Activated CD4-positive, alpha-beta T cell treated with anti-CD3 and anti-CD28 coated beads, Interleukin-2, Interleukin-6, amounts not matched to agents 100 ng/mL and 50 ng/mL, durations not matched to agents 16 hours and 8 hours (primary cell): ENCODE measurements around the gene LRRC23.
"Not testable (repeated sequence)": the region's sequence is repeated elsewhere in the genome, so short reads cannot be mapped to it uniquely, and the experiment has no call there.

Source experiments
- DNase-seq: peaks from one replicate; pipeline ENCODE4 v3.0.0-alpha.2; 2020

LRRC23 gene, protein sequence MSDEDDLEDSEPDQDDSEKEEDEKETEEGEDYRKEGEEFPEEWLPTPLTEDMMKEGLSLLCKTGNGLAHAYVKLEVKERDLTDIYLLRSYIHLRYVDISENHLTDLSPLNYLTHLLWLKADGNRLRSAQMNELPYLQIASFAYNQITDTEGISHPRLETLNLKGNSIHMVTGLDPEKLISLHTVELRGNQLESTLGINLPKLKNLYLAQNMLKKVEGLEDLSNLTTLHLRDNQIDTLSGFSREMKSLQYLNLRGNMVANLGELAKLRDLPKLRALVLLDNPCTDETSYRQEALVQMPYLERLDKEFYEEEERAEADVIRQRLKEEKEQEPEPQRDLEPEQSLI

GRCh38 chr12:6904280-6905276, at the start of gene LRRC23:
TSS of gene LRRC23 (plus strand) at chr12:6904822. CDS start at chr12:6905634, 812 bp downstream.
- DNase-seq: peak; percentile 99

- DNase-seq: no peak
Measured at GRCh38 chr12:6855322-6855721, 49.3 kb upstream of the LRRC23 start.

DNA sequence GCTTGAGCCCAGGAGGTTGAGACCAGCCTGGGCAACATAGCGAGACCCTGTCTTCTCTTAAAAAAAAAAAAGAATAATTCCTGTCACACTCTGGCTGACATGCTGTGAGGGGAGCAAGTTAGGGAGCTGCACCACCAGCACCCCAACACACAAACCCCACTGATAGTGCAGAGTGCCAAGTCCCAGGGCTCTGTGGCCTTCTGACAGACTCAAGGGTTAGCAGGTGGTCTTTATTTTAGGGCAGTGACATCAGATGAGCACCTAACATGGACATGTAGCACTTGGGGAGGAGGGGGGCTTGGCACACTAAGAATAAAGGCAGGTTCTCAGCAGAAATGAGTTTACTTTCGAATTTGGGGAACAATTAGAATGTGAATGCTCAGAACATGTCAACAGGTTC, 45.8 kb upstream of the LRRC23 start:
- DNase-seq: no peak

GRCh38 chr12:6860116-6860515, 44.5 kb upstream of the LRRC23 start:
- no peak for DNase-seq

DNA sequence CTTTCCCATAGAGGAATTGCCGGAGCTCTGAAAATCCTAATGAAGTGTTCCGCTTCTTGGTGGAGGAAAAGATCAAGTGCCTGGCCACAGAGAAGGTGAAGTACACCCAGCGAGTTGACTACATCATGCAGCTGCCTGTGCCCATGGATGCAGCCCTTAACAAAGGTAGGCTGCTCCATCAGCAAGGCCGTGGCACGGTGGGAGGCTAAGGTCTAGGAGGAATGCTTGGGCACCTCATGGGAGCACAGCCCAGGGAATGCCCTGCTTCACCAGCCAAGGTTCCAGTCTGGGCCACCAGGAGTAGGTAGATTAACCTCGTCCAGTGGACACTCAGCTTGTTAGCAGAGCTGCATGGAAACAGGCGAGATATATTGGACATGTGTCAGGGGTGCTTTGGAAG, 43.7 kb upstream of the LRRC23 start:
- DNase-seq: no peak

- DNase-seq: no peak
Measured at GRCh38 chr12:6861391-6861790, 43.2 kb upstream of the LRRC23 start.

GRCh38 chr12:6863033-6863432, 41.6 kb upstream of the LRRC23 start:
- DNase-seq: no peak

GRCh38 chr12:6863586-6864321, 40.9 kb upstream of the LRRC23 start:
- no peak for DNase-seq

DNA sequence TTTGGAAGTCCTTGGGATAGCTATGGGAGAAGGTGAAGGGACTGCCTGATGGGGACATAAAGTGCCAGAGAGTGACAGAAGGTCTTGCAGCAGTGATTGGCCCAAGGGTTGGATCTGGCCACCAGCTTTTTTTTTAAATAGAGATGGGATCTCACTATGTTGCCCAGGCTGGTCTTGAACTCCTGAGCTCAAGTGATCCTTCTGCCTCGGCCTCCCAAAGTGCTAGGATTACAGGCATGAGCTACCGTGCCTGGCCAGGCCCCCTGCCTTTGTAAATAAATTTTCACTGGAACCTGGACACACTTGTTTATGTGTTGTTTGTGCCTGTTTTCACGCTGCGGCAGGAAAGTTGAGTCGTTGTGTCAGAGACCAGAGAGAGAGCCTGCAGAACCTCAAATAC, 39.3 kb upstream of the LRRC23 start:
- DNase-seq: not testable (repeated sequence)

DNA sequence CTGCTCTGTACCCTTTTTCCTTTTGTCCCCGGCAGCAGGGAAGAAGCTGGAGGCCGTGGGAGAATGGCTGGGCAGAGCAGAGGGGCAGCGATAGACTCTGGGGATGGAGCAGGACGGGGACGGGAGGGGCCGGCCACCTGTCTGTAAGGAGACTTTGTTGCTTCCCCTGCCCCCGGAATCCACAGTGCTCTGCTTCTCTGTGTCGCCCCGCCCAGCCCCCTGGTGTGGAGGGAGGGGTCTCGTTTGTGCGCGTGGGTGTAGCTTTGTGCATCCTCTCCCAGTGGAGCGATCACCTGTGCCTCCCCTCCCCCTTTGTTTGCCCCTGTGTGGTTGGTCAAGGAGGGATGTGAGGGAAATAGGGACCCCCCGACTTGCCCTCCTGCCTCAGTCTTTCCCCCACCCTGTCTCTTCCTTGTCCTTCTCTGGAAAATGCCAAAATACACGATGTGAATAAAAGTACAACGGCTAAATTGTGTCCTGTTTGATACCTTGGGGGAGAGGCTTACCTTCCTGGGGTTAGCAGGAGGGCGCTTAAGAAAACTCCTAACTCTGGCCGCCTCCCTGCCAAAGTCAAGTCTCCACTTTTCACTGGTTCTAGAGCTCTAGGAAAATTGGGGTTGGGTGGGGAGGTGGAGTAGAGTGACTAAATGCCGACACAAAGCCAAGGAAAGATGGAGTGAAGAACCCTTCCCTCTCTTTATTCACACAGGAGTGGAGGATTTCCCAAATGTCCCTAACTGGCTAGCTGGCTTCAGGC, 38.3 kb upstream of the LRRC23 start:
- DNase-seq: no peak

DNA sequence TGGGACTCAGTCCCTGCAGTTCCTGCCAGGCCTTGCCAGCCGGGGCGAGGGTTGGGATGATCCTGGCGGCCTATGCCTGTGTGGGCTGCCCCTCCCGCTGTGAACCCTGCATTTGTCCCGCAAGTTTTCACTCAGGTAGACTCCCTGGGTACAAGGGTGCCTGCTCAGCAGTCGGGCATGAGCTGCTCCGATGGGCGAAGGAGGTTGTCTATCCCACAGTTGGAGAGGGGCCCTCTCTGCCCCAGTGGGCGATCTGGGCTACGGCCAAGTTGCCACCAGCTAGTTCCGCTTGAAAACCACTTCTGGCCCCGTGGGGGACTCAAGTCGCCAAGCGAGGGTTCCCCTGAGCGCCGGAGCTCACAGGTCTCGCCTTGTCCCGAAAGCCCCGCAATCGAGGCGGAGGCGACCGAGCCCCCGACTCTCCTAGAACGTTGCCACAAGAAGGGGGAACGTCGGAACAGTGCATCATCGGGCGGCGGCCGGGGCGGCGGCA, 37.7 kb upstream of the LRRC23 start:
- DNase-seq: no peak

DNA sequence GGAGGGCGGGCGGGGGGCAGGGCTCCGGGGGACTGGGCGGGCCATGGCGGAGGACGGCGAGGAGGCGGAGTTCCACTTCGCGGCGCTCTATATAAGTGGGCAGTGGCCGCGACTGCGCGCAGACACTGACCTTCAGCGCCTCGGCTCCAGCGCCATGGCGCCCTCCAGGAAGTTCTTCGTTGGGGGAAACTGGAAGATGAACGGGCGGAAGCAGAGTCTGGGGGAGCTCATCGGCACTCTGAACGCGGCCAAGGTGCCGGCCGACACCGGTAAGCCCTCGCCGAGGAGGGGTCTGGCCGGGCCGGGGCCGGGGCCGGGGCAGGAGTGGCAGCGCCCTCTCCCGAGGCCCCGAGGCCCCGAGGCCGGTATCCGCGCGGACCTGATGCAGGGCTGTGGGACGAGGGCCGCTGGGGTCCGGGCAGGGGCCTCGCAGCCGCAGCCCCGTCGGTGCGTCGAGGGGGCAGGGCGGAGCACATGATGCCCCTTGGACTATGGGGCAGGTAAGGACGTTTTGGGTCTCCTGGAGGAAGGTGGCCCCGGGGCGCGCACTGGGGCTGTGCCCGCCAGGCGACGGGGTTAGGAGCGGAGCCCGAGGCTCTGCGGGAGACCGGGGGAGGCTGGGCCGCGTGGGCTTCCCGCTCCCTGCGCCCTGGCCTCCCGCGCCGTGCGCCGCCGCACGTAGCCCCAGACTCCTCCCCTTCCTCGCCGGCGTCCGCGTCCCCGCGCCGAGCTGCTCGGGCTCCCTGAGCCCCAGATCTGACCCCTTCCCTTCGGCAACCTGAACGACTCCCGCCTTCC, 37.0 kb upstream of the LRRC23 start, which contains the start of gene TPI1:
TSS of gene TPI1 (plus strand) at position 119 of the 798 bp plus-strand sequence. CDS start at position 155, 36 bp downstream.
- DNase-seq: peak; percentile 91

GRCh38 chr12:6868211-6869048, 36.2 kb upstream of the LRRC23 start:
- DNase-seq: peak; percentile 15

GRCh38 chr12:6869049-6870021, 35.3 kb upstream of the LRRC23 start:
- DNase-seq: peak; percentile 90

DNA sequence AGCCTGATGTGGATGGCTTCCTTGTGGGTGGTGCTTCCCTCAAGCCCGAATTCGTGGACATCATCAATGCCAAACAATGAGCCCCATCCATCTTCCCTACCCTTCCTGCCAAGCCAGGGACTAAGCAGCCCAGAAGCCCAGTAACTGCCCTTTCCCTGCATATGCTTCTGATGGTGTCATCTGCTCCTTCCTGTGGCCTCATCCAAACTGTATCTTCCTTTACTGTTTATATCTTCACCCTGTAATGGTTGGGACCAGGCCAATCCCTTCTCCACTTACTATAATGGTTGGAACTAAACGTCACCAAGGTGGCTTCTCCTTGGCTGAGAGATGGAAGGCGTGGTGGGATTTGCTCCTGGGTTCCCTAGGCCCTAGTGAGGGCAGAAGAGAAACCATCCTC, 34.3 kb upstream of the LRRC23 start:
- not testable (repeated sequence) for DNase-seq

- peak; percentile 65 for DNase-seq
Measured at GRCh38 chr12:6871052-6871957, 33.3 kb upstream of the LRRC23 start.
